Hippocampal formation (tissue), 2 donors: ENCODE data around the gene KY.

Experiments used
- DNase-seq, 2 donors: peaks; one replicate each; lab custom pipeline; 2025; lab: John Stamatoyannopoulos, UW

The KY gene

GRCh38 chr3:134650431-134651346, at the start of gene KY:
Gene KY (minus strand): TSS chr3:134651022. CDS start chr3:134650960, 62 bp downstream.
- DNase-seq, result peak; percentile 54 to 58

GRCh38 chr3:134699721-134700120, 48.9 kb upstream of the KY start:
- DNase-seq, result no peak

- no peak for DNase-seq
Observed at GRCh38 chr3:134699141-134699711, 48.4 kb upstream of the KY start.

- DNase-seq, result peak; percentile 5 to 26
Observed at GRCh38 chr3:134697830-134698689, 47.2 kb upstream of the KY start.

GRCh38 chr3:134696155-134696554, 45.3 kb upstream of the KY start:
- no peak for DNase-seq

- no peak for DNase-seq
Observed at GRCh38 chr3:134694946-134695543, 44.2 kb upstream of the KY start.

- peak in 1 of 2 donors; percentile 24 for DNase-seq
Observed at GRCh38 chr3:134694466-134694865, 43.6 kb upstream of the KY start.

GRCh38 chr3:134693804-134694203, 43.0 kb upstream of the KY start:
- DNase-seq, result no peak

GRCh38 chr3:134693226-134693625, 42.4 kb upstream of the KY start:
- no peak for DNase-seq

GRCh38 chr3:134690226-134690625, 39.4 kb upstream of the KY start:
- DNase-seq, result no peak

GRCh38 chr3:134687642-134688041, 36.8 kb upstream of the KY start:
- DNase-seq, result no peak

GRCh38 chr3:134685929-134686802, 35.3 kb upstream of the KY start:
- DNase-seq, result no peak

- no peak for DNase-seq
Observed at GRCh38 chr3:134682196-134682880, 31.5 kb upstream of the KY start.

- DNase-seq, result no peak
Observed at GRCh38 chr3:134681522-134681900, 30.7 kb upstream of the KY start.

GRCh38 chr3:134680796-134681521, 30.1 kb upstream of the KY start:
- no peak for DNase-seq

- no peak for DNase-seq
Observed at GRCh38 chr3:134677987-134678308, 27.1 kb upstream of the KY start.

- no peak for DNase-seq
Observed at GRCh38 chr3:134677196-134677986, 26.6 kb upstream of the KY start.

- no peak for DNase-seq
Observed at GRCh38 chr3:134675726-134676256, 25.0 kb upstream of the KY start.

GRCh38 chr3:134672571-134672970, 21.7 kb upstream of the KY start:
- no peak for DNase-seq
